ENCODE results near the gene SLC8A3. TPM values are rescaled to one million over a fixed set of nuclear protein-coding genes. Genes with fewer than 3 reads are reported as not detected.

SLC8A3 gene
- total RNA-seq, 1 donor from 2014 or later: not detected

DNA sequence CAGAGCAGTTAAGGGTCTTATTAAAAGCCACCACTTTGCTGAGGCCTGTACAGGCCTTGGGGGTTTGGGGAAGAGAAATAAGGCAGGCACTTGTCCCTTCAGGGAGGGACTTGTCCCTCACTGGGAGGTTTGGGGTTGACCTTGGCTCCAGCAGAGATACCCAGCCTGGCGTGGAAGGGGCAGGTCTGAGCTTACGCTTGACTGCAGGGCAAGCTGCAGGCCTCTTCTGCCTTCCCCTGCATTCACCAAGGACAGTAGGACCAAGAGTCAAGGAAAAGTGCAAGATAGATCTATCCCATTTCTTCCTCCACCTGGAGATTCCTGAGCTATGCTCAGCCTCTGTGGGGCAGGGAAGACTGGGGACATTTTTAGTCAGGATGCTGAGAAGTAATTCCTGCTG is 155.2 kb downstream of the SLC8A3 start:
- Mint-ChIP-seq H3K27me3 (ENCODE audit: unreplicated experiment) (no peaks in the 10 kb centered on the region), H3K9me3 (ENCODE audit: unreplicated experiment) (no peaks in the 10 kb centered on the region), H3K4me3 (ENCODE audit: unreplicated experiment) (no peak overlapping the region), H3K36me3 (ENCODE audit: unreplicated experiment) (no peaks in the 10 kb centered on the region), H3K4me1 (ENCODE audit: unreplicated experiment) (no peaks in the 10 kb centered on the region), H3K27ac (ENCODE audit: unreplicated experiment) (no peak overlapping the region)
- no peak for DNase-seq (ENCODE audit: extremely low spot score, unreplicated experiment)
- TF ChIP-seq, protein P1, sequence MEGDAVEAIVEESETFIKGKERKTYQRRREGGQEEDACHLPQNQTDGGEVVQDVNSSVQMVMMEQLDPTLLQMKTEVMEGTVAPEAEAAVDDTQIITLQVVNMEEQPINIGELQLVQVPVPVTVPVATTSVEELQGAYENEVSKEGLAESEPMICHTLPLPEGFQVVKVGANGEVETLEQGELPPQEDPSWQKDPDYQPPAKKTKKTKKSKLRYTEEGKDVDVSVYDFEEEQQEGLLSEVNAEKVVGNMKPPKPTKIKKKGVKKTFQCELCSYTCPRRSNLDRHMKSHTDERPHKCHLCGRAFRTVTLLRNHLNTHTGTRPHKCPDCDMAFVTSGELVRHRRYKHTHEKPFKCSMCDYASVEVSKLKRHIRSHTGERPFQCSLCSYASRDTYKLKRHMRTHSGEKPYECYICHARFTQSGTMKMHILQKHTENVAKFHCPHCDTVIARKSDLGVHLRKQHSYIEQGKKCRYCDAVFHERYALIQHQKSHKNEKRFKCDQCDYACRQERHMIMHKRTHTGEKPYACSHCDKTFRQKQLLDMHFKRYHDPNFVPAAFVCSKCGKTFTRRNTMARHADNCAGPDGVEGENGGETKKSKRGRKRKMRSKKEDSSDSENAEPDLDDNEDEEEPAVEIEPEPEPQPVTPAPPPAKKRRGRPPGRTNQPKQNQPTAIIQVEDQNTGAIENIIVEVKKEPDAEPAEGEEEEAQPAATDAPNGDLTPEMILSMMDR (IDR thresholded peaks at IDR 0.05): no peak

DNA sequence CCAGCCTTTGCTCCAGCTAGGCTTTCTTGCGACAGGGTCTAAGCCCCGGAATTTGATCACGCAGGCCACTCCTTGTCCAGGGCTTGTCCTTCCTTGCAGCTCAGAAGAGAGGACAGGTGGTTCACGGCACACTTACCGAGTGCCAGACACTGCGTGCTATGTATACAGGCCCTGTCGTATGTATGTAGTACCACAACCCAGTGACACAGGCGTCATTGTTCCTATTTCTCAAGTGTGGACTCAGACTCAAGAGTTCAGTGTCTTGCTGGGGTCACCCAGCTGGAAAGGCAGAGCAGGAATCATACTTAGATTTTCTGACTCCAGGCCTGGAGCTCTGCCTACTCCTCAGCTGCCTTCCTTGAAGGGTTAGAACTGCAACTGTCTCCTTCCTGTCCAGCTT is 155.6 kb downstream of the SLC8A3 start:
- Mint-ChIP-seq H3K27ac (ENCODE audit: unreplicated experiment) (no peak overlapping the region), H3K4me1 (ENCODE audit: unreplicated experiment) (no peaks in the 10 kb centered on the region)

DNA sequence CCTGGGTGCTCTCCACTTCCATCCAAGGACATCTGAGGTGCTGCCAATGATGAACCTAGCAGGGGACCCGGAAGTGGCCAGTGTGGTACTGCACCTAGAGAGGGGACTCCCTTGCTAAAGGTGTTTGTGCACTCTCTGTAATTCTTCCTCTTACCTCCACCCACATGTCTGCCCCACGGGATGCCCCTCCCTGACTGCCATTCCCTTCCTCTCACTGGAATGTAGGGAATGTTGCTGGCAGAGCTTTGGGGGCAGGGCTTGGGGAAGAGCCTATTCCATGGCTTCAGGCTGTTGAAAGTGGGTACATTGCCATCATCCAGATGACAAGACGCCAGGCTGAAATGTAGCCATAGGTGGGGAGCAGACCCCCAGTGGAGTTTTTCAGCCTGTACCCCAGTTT is 156.3 kb downstream of the SLC8A3 start:
- TF ChIP-seq, protein P1 (IDR thresholded peaks at IDR 0.05): no peak
- DNase-seq (ENCODE audit: extremely low spot score, unreplicated experiment): no peak
- H3K4me1 Mint-ChIP-seq (ENCODE audit: unreplicated experiment): no peaks in the 10 kb centered on the region
- no peak overlapping the region for H3K4me3 Mint-ChIP-seq (ENCODE audit: unreplicated experiment)
- H3K27ac Mint-ChIP-seq (ENCODE audit: unreplicated experiment): no peak overlapping the region
- H3K27me3 Mint-ChIP-seq (ENCODE audit: unreplicated experiment): no peaks in the 10 kb centered on the region
- no peaks in the 10 kb centered on the region for H3K36me3 Mint-ChIP-seq (ENCODE audit: unreplicated experiment)
- no peaks in the 10 kb centered on the region for H3K9me3 Mint-ChIP-seq (ENCODE audit: unreplicated experiment)

More for the DNA sequence above, 155.6 kb downstream of the SLC8A3 start:
- Mint-ChIP-seq H3K27me3 (ENCODE audit: unreplicated experiment) (no peaks in the 10 kb centered on the region), H3K4me3 (ENCODE audit: unreplicated experiment) (no peak overlapping the region), H3K36me3 (ENCODE audit: unreplicated experiment) (no peaks in the 10 kb centered on the region), H3K9me3 (ENCODE audit: unreplicated experiment) (no peaks in the 10 kb centered on the region)
- DNase-seq (ENCODE audit: extremely low spot score, unreplicated experiment): no peak
- TF ChIP-seq, protein P1 (IDR thresholded peaks at IDR 0.05): no peak

DNA sequence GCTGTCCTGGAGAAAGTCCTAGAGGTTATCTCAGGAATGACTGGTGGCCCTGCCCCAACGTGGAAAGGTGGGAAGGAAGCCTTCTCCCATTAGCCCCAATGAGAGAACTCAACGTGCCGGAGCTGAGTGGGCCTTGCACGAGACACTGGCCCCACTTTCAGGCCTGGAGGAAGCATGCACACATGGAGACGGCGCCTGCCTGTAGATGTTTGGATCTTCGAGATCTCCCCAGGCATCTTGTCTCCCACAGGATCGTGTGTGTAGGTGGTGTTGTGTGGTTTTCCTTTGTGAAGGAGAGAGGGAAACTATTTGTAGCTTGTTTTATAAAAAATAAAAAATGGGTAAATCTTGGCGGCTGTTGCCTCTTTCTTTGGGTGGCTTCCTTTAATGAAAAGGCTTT is 156.7 kb downstream of the SLC8A3 start:
- Mint-ChIP-seq H3K27me3 (ENCODE audit: unreplicated experiment) (no peaks in the 10 kb centered on the region), H3K27ac (ENCODE audit: unreplicated experiment) (no peak overlapping the region), H3K36me3 (ENCODE audit: unreplicated experiment) (no peaks in the 10 kb centered on the region), H3K9me3 (ENCODE audit: unreplicated experiment) (no peaks in the 10 kb centered on the region), H3K4me3 (ENCODE audit: unreplicated experiment) (no peak overlapping the region), H3K4me1 (ENCODE audit: unreplicated experiment) (no peaks in the 10 kb centered on the region)
- TF ChIP-seq, protein P1 (IDR thresholded peaks at IDR 0.05): no peak
- no peak for DNase-seq (ENCODE audit: extremely low spot score, unreplicated experiment)

DNA sequence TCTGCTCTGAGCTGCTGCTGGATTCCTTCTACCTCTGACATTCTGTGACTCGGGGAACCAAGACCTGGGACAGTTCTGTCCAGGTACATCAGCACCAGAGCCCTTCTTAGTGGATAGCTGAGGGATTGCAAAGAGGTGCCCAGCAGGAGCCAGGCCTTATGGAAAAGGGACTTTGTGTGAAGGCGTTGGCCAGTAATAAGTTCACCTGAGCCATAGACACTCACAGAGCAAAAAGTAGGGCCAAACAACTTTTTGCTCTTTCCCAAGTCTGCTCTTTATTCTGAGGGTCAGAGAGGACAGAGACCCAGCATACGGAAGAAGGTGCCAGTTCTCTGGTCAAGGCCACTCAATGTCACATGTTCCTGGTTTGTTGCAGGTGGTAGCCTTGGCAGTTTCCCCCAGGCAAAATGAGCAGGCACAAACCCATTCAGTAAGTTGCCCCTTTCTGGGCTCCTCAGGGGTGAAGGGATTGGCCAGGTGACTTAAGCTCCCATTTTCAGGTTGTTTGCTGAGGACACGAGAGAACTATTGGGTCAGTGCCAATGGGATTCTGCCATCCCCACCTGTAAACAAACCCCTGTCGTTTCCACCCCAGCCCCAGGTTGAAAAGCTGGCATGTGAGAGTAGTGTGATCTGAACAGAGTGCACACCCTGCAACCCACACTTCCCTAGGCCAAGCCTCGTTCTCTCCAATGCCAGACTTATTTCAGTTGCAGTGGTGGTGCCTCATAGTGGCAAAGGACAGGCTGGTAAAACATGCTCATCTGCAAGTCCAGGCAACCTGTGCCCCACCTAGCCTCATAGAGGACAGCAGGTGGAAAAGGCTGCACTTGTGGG is 159.2 kb downstream of the SLC8A3 start:
- H3K36me3 Mint-ChIP-seq (ENCODE audit: unreplicated experiment): no peaks in the 10 kb centered on the region

More for the DNA sequence above, 159.2 kb downstream of the SLC8A3 start:
- Mint-ChIP-seq H3K27ac (ENCODE audit: unreplicated experiment) (no peak overlapping the region), H3K4me3 (ENCODE audit: unreplicated experiment) (no peak overlapping the region), H3K9me3 (ENCODE audit: unreplicated experiment) (no peaks in the 10 kb centered on the region), H3K27me3 (ENCODE audit: unreplicated experiment) (no peaks in the 10 kb centered on the region), H3K4me1 (ENCODE audit: unreplicated experiment) (no peaks in the 10 kb centered on the region)
- TF ChIP-seq, protein P1 (IDR thresholded peaks at IDR 0.05): no peak
- no peak for DNase-seq (ENCODE audit: extremely low spot score, unreplicated experiment)
